Measurements from ENCODE around the gene LAG3. TPM values are rescaled to one million over a fixed set of nuclear protein-coding genes. Genes with fewer than 3 reads are reported as not detected.

The LAG3 gene
- total RNA-seq, 2 donors from 2014 or later, result 3.8 to 4.6 TPM

DNA sequence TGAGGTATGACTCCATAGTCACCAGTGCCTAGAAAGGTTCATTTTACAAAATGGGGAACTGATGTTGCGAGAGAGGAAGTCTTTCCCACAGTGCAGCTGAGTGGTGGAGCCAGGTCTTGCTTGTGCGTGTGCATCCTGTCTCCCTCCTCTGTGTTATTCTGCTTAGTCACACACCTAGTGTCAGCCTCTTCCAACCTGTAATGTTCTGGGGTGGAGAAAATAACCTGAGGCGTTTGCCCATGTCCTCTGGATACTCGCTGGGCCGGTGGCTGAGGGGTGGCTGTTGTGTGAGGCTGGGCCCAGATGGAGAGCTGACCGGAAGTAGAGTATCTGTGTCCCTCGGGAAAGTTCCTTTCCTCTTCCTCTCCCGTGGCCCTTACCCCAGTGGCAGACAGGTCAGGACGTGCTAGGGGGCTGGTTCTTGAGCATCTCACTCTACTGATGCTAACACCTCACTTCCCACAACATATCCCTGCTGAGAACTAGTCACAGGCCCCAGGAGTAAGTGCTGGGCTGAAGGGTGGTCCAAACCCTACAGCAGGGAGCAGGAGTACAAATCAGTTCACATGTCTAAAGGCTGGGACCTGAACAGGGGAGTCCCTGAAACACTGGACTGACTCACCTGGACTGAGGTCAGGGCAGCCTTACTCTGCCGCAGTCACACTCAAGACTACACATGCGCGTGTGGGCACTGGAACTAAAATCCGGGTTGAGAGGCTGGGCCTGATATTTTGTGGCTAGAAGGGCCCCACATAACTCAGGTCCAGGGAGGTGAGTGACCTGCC is 26.4 kb upstream of the LAG3 start:
- H3K4me1 Mint-ChIP-seq, result peaks cover 13% of the 10 kb centered on the region
- H3K27ac Mint-ChIP-seq, result peak overlapping the region; percentile 94
- H3K9me3 ChIP-seq (ENCODE audit: control insufficient read depth, low read length, poor library complexity, severe bottlenecking), result no peaks in the 10 kb centered on the region
- H3K27me3 Mint-ChIP-seq, result no peaks in the 10 kb centered on the region
- H3K36me3 Mint-ChIP-seq (ENCODE audit: low read depth), result peaks cover 12% of the 10 kb centered on the region
- ATAC-seq (peak; percentile 85), DNase-seq (no peak)
- no peak overlapping the region for H3K4me3 Mint-ChIP-seq

DNA sequence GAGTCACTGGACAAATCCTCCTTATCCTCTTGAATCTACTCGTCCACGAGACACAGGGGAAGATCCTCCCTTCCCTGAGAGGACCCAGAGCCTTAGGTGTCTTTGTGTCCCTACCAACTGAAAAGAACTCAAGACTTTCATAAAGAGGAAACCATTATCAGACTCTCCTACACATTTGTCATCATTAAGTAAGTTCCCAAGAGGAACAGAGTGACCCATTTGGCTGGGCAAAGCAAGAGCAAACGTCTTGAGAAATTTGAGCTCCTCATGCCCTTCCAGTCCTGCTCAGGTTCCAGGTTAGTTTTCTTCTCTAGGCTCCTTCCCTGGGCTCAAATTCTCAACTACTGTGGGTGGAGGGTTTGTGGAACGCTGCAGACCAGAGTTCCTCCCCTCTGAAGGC is 25.1 kb upstream of the LAG3 start:
- Mint-ChIP-seq H3K27me3 (no peaks in the 10 kb centered on the region), H3K36me3 (ENCODE audit: low read depth) (peaks cover 12% of the 10 kb centered on the region), H3K4me3 (no peak overlapping the region), H3K4me1 (peaks cover 19% of the 10 kb centered on the region), H3K27ac (peak overlapping the region; percentile 63)
- DNase-seq (no peak), ATAC-seq (no peak)
- H3K9me3 ChIP-seq (ENCODE audit: control insufficient read depth, low read length, poor library complexity, severe bottlenecking), result no peaks in the 10 kb centered on the region

DNA sequence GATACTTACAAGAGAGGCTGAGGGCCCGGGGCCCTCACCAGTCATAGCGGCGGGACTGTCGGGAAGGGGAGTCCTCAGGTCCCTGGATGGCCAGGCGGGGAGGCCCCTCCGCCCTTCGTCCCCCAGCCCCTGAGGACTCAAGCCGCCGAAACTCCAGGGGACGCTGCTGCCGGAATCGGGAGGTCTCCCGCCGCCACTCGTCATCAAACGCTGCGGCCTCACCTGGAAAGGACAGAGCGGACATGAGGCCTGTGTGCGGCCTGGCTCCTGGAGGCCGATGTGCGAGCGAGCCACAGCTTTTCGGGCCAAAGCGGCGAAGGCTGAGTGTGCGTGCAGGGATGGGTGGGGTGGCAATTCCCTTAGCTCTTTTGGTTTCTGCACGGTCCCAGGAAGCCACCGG is 23.6 kb upstream of the LAG3 start:
- no peaks in the 10 kb centered on the region for H3K27me3 Mint-ChIP-seq
- peaks cover 12% of the 10 kb centered on the region for H3K36me3 Mint-ChIP-seq (ENCODE audit: low read depth)
- H3K9me3 ChIP-seq (ENCODE audit: control insufficient read depth, low read length, poor library complexity, severe bottlenecking), result no peaks in the 10 kb centered on the region
- DNase-seq (no peak), ATAC-seq (no peak)
- peak overlapping the region; percentile 63 for H3K27ac Mint-ChIP-seq
- no peak overlapping the region for H3K4me3 Mint-ChIP-seq
- H3K4me1 Mint-ChIP-seq, result peaks cover 32% of the 10 kb centered on the region

DNA sequence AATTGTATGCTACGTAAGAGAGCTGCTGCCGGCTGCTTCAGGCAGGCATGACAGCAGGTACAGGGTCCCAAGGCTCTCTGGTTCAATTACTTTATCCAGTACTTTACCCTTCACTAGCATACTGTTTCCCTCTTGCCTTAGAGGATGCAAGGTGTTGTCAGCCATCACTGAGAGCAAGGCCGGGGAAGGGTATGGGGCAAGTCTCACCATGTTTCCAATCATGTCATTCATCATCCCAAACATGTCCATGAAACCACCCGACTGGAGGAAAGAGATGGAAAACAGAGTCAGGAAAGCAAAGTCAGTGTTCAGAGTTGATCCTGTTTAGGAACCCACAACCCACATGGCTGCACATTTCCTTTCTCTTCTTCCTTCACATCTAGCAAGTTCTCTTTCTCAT is 21.8 kb upstream of the LAG3 start:
- DNase-seq, result no peak
- Mint-ChIP-seq H3K36me3 (ENCODE audit: low read depth) (peaks cover 12% of the 10 kb centered on the region), H3K4me3 (no peak overlapping the region), H3K27me3 (no peaks in the 10 kb centered on the region), H3K4me1 (peaks cover 29% of the 10 kb centered on the region), H3K27ac (peak overlapping the region; percentile 93)
- no peaks in the 10 kb centered on the region for H3K9me3 ChIP-seq (ENCODE audit: control insufficient read depth, low read length, poor library complexity, severe bottlenecking)
- ATAC-seq, result no peak

DNA sequence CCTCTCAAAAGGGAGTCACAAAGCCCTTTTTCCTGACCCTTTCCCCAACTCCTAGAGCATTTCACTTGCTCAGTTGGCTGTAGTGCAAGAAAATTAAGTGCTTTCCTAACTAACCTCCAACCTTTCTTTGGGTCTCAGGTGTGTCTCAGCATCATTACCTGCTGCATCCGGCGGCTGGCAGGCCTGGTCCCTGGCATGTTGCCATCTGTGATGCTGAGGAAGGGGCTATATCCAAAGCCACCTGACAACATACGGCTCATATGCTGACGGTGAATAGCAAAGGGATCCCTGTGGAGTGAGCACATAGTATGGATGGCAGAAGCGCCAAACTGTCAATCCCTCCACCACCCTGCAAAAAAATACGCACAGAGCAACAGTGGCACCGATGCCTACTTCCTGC is 20.6 kb upstream of the LAG3 start:
- Mint-ChIP-seq H3K27ac (peak overlapping the region; percentile 93), H3K4me3 (peak overlapping the region; percentile 96), H3K27me3 (no peaks in the 10 kb centered on the region), H3K36me3 (ENCODE audit: low read depth) (peaks cover 12% of the 10 kb centered on the region), H3K4me1 (peaks cover 28% of the 10 kb centered on the region)
- H3K9me3 ChIP-seq (ENCODE audit: control insufficient read depth, low read length, poor library complexity, severe bottlenecking), result no peaks in the 10 kb centered on the region
- ATAC-seq (no peak), DNase-seq (no peak)

DNA sequence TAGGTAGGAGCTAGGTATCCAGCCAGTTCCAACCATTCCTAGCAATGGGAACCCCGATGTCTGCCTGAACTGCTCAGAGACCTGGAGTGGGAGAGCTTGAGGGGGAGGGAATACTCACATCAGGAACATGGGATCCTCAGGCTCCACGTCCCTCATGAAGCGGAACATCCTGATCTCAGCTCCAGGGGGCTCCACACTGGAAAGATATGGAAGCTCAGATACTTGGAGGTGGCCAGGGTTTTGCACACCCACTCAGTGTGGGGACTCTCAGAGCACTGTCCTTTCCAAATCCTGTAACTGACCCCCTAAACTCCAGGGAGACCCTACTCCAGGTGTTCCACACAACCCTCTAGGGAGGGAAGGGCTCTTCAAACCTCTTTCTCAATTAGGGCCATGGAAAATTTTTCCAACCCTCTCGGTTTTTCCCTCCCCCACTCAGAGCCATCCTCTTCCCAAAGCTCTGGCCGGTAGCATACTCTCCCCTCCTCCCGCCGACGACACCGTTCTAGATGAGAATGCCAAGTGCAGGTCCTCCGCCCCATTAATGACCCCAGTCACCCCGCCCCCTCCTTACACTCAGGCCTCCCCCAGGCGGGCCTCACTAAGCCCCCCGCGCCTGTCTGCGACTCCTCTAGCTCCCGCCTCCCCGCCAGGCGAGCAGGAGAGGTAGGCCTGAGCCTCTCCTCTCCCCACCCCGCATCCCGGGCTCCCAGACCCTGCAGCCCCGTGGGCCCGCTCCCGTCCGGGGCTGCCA is 20.0 kb upstream of the LAG3 start:
- no peak for DNase-seq
- peaks cover 5% of the 10 kb centered on the region for H3K27me3 Mint-ChIP-seq
- no peak for ATAC-seq

DNA sequence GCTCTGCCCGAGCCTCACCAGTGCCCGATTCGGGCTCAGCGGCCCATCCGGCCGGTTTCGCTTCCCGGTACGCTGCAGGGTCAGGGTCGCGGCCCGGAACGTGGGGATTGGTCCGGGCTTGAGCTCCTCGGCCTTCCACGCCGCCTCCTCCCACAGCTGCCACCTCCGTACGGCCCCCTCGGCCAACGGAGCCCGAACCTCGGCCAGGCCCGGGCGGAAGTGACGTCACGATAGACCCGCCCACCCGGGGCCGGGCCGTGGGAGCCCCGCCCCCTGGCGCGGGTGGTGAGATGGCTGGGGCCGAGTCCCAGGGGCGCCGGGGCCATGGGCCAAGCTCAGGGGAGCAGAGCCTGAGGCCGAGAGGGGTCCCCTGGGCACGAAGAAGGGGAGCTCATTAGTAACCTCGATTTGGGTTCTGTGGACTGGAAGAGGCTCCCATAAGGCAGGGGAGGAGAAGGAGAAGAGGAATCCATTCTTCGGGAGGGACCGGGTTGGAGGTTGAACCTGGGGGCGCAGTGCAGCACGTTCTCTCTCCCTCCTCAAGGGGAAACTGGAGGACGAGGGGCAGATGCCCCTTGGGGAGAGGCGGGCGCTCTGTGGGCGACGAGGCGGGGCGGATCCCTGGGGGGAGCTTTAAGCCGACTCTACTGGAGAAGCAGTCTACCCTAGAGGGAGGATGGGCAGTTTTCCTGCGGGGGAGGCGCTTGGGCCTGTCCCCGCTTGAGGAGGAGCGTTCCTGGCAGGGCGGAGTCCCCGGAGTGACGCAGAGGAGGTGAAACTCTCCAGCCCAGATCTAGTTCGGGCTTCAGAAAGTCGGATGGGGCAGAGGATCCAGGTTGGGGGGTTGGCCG is 19.2 kb upstream of the LAG3 start, which contains the start of gene MLF2:
Gene MLF2, minus strand, starts transcription at position 221 of the 851 bp plus-strand sequence. CDS start 807 bp downstream, outside the sequence.
- peak; percentile 93 for ATAC-seq

More for the DNA sequence above, 20.0 kb upstream of the LAG3 start:
- Mint-ChIP-seq H3K4me1 (peaks cover 28% of the 10 kb centered on the region), H3K36me3 (ENCODE audit: low read depth) (peaks cover 12% of the 10 kb centered on the region), H3K4me3 (peak overlapping the region; percentile 96), H3K27ac (peak overlapping the region; percentile 93)
- H3K9me3 ChIP-seq (ENCODE audit: control insufficient read depth, low read length, poor library complexity, severe bottlenecking), result no peaks in the 10 kb centered on the region

DNA sequence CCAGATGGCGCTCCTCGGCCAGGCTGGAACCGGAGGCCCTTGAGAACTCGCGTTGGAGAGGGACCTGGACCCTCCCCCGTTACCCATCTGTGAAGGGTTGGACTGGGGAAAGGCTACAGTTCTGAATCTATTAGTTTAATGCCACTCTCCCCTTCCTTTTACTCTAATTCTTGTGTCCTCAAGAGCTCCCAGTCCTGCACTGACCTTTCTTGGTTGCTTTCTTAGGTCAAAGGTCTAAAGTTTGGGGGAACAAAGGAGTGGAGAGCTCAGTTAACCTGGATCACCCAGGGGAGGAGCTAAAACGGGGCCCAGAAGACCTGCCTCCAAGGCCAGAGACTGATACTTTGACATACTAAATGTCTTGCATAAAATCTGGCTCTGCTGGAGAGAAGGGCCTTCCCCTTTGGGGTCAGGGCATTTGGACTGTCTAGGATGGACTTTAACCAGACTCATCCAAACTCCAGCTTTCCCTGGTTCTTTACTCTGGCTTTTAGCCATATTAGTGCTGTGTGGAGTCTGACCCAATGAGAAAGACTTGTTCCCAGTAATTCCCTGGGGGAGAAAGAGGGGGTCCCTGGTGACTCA is 18.5 kb upstream of the LAG3 start:
- H3K9me3 ChIP-seq (ENCODE audit: control insufficient read depth, low read length, poor library complexity, severe bottlenecking), result no peaks in the 10 kb centered on the region
- DNase-seq (no peak), ATAC-seq (no peak)
- H3K4me1 Mint-ChIP-seq, result peaks cover 34% of the 10 kb centered on the region
- H3K36me3 Mint-ChIP-seq (ENCODE audit: low read depth), result peaks cover 4% of the 10 kb centered on the region
- H3K27ac Mint-ChIP-seq, result peak overlapping the region; percentile 93
- H3K4me3 Mint-ChIP-seq, result peak overlapping the region; percentile 96
- peaks cover 5% of the 10 kb centered on the region for H3K27me3 Mint-ChIP-seq

More for the DNA sequence above, 19.2 kb upstream of the LAG3 start, which contains the start of gene MLF2:
- peaks cover 5% of the 10 kb centered on the region for H3K27me3 Mint-ChIP-seq
- H3K4me1 Mint-ChIP-seq, result peaks cover 28% of the 10 kb centered on the region
- peak within 1 kb of the TSS; percentile 93 for H3K27ac Mint-ChIP-seq
- DNase-seq, result peak; percentile 90 to 95 (median 94)
- H3K36me3 Mint-ChIP-seq (ENCODE audit: low read depth), result peaks cover 5% of the 10 kb centered on the region
- H3K9me3 ChIP-seq (ENCODE audit: control insufficient read depth, low read length, poor library complexity, severe bottlenecking), result no peaks in the 10 kb centered on the region
- H3K4me3 Mint-ChIP-seq, result peak within 1 kb of the TSS; percentile 96

DNA sequence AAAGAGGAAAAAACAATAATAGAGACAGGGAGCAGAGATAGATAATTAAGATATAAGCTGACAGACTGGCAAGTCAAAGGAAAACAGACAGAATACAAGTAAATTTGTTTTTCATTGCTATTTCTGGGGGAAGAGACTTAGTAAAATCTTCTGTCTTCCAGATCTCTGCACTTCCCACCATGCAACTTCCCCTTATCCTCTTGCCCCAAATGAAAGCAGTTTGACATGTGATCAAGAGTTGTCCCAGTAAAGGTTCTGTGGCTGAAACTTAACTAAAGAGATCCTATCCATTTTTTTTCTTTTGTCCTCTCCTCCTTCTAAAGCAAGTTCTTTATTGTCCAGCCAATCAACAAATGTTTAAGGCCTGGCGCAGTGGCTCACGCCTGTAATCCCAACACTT is 17.9 kb upstream of the LAG3 start:
- ATAC-seq (no peak), DNase-seq (no peak)
- peak overlapping the region; percentile 93 for H3K27ac Mint-ChIP-seq
- H3K9me3 ChIP-seq (ENCODE audit: control insufficient read depth, low read length, poor library complexity, severe bottlenecking), result no peaks in the 10 kb centered on the region
- H3K27me3 Mint-ChIP-seq, result peaks cover 5% of the 10 kb centered on the region
- H3K4me1 Mint-ChIP-seq, result peaks cover 35% of the 10 kb centered on the region
- peak overlapping the region; percentile 39 for H3K4me3 Mint-ChIP-seq
- peaks cover 2% of the 10 kb centered on the region for H3K36me3 Mint-ChIP-seq (ENCODE audit: low read depth)

DNA sequence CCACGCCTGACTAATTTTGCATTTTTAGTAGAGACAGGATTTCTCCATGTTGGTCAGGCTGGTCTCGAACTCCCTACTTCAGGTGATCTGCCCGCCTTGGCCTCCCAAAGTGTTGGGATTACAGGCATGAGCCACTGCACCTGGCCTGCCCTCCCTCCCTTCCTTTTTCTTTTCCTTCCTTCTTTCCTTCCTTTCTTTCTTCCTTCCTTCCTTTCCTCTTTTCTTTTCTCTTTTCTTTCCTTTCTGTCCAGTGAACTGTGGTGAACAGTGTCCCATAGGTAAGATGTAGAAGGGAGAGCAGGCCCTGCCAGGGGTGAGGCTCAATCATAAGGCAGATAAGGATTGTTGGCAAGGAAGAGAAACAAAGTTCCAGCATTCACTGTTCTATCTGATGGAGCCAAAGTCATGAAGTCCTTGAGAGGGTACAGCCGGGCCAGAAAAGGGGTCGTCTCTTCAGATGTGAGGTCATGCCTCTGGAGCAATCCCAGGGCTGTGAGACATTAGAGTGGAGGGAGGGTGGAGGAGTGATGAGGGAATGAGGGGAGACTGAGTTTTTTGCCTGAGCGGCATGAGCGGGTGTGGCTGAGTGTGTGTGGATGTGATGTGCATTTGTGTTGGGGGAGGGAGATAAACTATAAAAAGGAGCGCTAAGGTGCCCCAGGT is 15.2 kb upstream of the LAG3 start:
- no peak for DNase-seq
- Mint-ChIP-seq H3K36me3 (ENCODE audit: low read depth) (peaks cover 2% of the 10 kb centered on the region), H3K4me1 (peaks cover 27% of the 10 kb centered on the region), H3K27me3 (peaks cover 14% of the 10 kb centered on the region), H3K27ac (peak overlapping the region; percentile 83), H3K4me3 (no peak overlapping the region)
- no peaks in the 10 kb centered on the region for H3K9me3 ChIP-seq (ENCODE audit: control insufficient read depth, low read length, poor library complexity, severe bottlenecking)
- ATAC-seq, result no peak

DNA sequence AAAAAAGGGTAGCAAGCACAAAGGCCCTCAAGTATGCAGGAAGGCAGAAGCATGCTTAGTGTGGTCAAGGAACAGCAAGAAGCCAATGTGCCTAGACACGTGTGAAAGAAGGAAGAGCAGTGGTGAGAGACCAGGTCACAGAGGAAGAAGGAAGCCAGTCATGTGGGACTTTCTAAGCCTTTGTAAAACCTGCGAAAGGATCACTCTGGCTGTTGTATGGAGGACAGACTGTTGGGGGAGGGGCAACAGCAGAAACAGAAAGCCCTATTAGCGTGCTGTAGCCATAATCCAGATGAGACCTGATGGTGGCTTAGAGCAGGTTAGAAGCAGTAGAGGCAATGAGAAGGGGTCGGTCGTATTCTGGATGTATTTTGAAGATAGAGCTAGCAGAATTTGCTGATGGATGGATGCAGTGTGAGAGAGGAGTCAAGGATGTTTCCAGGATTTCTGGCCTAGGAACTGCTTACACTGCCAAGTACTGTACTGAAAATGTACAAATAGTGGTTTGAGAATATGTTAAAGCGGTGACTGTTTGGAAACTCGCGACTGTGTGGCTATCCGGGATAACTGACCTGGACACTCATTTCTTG is 13.7 kb upstream of the LAG3 start:
- H3K27ac Mint-ChIP-seq, result peak overlapping the region; percentile 83

DNA sequence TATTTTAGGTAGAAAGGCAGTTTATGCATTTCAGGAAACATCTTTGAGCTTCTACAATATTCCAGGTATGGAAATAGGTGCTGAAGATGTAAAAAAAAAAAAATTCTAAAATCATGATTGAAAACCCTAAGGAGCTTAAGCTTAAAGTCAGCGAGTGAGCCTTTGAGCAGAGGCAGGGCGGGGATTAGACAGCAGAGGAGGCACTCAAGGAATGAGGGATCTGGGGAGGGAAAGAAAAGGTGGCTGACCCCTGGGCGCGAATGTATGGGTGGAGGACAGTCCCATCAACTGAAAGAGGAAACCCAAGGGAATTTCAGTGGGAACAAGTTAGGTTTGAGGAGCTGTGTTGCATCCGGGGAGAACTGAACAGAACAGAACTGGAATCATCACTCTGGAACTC is 12.6 kb upstream of the LAG3 start:
- H3K36me3 Mint-ChIP-seq (ENCODE audit: low read depth), result peaks cover 2% of the 10 kb centered on the region
- H3K27me3 Mint-ChIP-seq, result peaks cover 29% of the 10 kb centered on the region
- DNase-seq, result no peak
- no peaks in the 10 kb centered on the region for H3K9me3 ChIP-seq (ENCODE audit: control insufficient read depth, low read length, poor library complexity, severe bottlenecking)
- no peak overlapping the region for H3K4me3 Mint-ChIP-seq
- peaks cover 16% of the 10 kb centered on the region for H3K4me1 Mint-ChIP-seq
- no peak overlapping the region for H3K27ac Mint-ChIP-seq
- no peak for ATAC-seq

More for the DNA sequence above, 13.7 kb upstream of the LAG3 start:
- H3K4me1 Mint-ChIP-seq, result peaks cover 15% of the 10 kb centered on the region
- H3K9me3 ChIP-seq (ENCODE audit: control insufficient read depth, low read length, poor library complexity, severe bottlenecking), result no peaks in the 10 kb centered on the region
- ATAC-seq, result no peak
- no peak for DNase-seq
- peaks cover 2% of the 10 kb centered on the region for H3K36me3 Mint-ChIP-seq (ENCODE audit: low read depth)
- H3K27me3 Mint-ChIP-seq, result peaks cover 20% of the 10 kb centered on the region
- no peak overlapping the region for H3K4me3 Mint-ChIP-seq
